GM21515 (cell line): ENCODE data around the gene SURF4.
"Not testable (repeated sequence)": the region's sequence is repeated elsewhere in the genome, so short reads cannot be mapped to it uniquely, and the experiment has no call there.

Experiments
- ATAC-seq: cut with Tn5 transposase; IDR thresholded peaks from one replicate; pipeline ENCODE4 v1.9.1; 2021; ENCODE audit not compliant: unreplicated experiment

The SURF4 gene

GRCh38 chr9:133397895-133398294 is 22.0 kb upstream of the SURF4 start:
- ATAC-seq: no peak

GRCh38 chr9:133397370-133397769 is 21.5 kb upstream of the SURF4 start:
- no peak for ATAC-seq

GRCh38 chr9:133396952-133397351 is 21.1 kb upstream of the SURF4 start:
- ATAC-seq: no peak

- ATAC-seq: no peak
Observed at GRCh38 chr9:133394687-133395271, 18.9 kb upstream of the SURF4 start.

- ATAC-seq: no peak
Observed at GRCh38 chr9:133393399-133393798, 17.5 kb upstream of the SURF4 start.

GRCh38 chr9:133392308-133392707 is 16.4 kb upstream of the SURF4 start:
- not testable (repeated sequence) for ATAC-seq

- ATAC-seq: not testable (repeated sequence)
Observed at GRCh38 chr9:133391449-133391848, 15.6 kb upstream of the SURF4 start.

GRCh38 chr9:133390713-133391112 is 14.9 kb upstream of the SURF4 start:
- no peak for ATAC-seq

- no peak for ATAC-seq
Observed at GRCh38 chr9:133389562-133389961, 13.7 kb upstream of the SURF4 start.

- no peak for ATAC-seq
Observed at GRCh38 chr9:133389025-133389557, 13.2 kb upstream of the SURF4 start.

- ATAC-seq: no peak
Observed at GRCh38 chr9:133387680-133388079, 11.8 kb upstream of the SURF4 start.

GRCh38 chr9:133386338-133386737 is 10.5 kb upstream of the SURF4 start:
- ATAC-seq: no peak

- no peak for ATAC-seq
Observed at GRCh38 chr9:133385452-133385851, 9.6 kb upstream of the SURF4 start.

- no peak for ATAC-seq
Observed at GRCh38 chr9:133384736-133385321, 9.0 kb upstream of the SURF4 start.

GRCh38 chr9:133383438-133383837 is 7.6 kb upstream of the SURF4 start:
- ATAC-seq: no peak

GRCh38 chr9:133382507-133383141 is 6.8 kb upstream of the SURF4 start:
- ATAC-seq: no peak

- ATAC-seq: no peak
Observed at GRCh38 chr9:133380734-133381133, 4.9 kb upstream of the SURF4 start.

GRCh38 chr9:133379153-133380086 is 3.6 kb upstream of the SURF4 start:
- ATAC-seq: no peak

GRCh38 chr9:133378408-133378962 is 2.6 kb upstream of the SURF4 start:
- no peak for ATAC-seq

GRCh38 chr9:133377721-133378216 is 1.9 kb upstream of the SURF4 start:
- ATAC-seq: no peak

- not testable (repeated sequence) for ATAC-seq
Observed at GRCh38 chr9:133377280-133377679, 1.4 kb upstream of the SURF4 start.
